Measurements from ENCODE around the gene SIK3.

GRCh38 chr11:117084992-117085391 lies 13.2 kb downstream of the SIK3 start:
- TF ChIP-seq, protein P1, sequence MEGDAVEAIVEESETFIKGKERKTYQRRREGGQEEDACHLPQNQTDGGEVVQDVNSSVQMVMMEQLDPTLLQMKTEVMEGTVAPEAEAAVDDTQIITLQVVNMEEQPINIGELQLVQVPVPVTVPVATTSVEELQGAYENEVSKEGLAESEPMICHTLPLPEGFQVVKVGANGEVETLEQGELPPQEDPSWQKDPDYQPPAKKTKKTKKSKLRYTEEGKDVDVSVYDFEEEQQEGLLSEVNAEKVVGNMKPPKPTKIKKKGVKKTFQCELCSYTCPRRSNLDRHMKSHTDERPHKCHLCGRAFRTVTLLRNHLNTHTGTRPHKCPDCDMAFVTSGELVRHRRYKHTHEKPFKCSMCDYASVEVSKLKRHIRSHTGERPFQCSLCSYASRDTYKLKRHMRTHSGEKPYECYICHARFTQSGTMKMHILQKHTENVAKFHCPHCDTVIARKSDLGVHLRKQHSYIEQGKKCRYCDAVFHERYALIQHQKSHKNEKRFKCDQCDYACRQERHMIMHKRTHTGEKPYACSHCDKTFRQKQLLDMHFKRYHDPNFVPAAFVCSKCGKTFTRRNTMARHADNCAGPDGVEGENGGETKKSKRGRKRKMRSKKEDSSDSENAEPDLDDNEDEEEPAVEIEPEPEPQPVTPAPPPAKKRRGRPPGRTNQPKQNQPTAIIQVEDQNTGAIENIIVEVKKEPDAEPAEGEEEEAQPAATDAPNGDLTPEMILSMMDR (IDR thresholded peaks at IDR 0.05), result no peak
- no peak for TF ChIP-seq POLR2A (IDR thresholded peaks at IDR 0.05)

All from prostate gland (tissue), 2 donors.